ENCODE data around the gene N4BP2L2.
A peak's percentile ranks its signal among the peaks of the same experiment; 100 is the strongest.

N4BP2L2 gene

DNA sequence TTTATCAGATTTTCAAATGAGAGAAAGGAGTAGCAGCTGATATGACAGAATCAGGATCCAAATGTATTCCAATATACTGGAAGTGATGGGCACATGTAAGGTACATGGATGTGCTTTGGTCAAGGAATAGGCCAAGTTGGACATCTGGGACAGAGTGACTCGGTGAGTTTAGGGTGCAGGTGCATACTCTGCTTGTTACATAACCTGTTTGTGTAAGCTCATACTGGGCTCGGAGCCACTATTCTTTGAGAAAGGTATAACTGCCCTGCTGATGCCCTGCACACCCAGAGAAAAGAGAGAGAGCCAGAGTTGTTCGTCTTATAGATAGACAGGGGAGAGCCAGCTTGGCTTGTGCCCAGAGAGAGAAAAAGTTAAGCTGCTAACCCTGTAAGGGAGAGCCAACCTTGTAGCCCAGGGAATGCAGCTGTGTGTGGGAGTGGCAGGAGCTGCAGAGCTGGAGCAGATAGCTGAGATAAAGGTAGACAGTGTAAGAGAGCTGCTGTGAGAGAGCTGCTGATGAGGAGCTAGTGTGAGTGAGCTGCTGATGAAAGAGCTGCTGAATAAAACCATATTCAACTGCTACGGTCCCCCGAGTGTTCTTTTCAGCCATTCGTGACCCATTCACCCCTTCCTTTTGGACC, 70.0 kb downstream of the N4BP2L2 start:
- no peak for DNase-seq (ENCODE audit: low read depth)

GRCh38 chr13:32456591-32456990, 82.0 kb downstream of the N4BP2L2 start:
- no peak for DNase-seq (ENCODE audit: low read depth)

- no peak for DNase-seq (ENCODE audit: low read depth)
Measured at GRCh38 chr13:32455594-32455903, 83.0 kb downstream of the N4BP2L2 start.

- DNase-seq (ENCODE audit: low read depth): no peak
Measured at GRCh38 chr13:32454886-32455593, 83.6 kb downstream of the N4BP2L2 start.

- DNase-seq (ENCODE audit: low read depth): no peak
Measured at GRCh38 chr13:32453981-32454380, 84.6 kb downstream of the N4BP2L2 start.

- DNase-seq (ENCODE audit: low read depth): no peak
Measured at GRCh38 chr13:32448972-32449371, 89.6 kb downstream of the N4BP2L2 start.

DNA sequence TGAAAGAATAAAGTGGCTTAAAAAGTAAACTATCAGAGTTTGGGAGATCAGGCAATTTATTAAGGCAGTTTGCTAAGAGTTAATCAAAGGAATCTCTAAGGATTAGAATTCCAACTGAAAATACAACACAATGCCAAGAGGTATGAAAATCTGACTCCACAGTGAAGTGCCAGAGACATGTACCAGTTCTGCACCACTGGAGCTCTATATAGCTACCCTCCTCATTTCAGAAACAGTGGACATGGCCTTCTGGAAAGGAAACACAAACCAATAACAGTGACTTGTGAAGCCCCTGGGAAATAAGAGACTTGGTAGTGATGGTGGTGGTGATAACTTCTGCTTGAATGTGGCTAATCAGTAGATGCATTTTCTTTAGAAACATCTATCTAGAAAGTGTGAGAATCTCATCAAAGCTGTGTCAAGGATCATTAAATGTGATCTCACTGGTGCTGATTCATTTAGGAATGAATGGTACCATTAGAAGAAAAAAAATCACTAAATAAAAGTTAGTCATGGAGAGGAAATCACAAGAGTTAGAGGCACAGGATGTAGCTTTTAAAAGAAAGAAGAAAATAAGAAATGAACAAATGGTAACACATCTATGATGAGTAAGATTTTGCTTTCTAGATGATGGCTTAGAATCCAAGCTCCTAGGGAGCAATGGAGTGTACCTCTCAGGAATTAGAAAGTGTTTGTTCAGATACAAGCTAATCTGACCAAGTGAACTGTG, 90.5 kb downstream of the N4BP2L2 start:
- DNase-seq (ENCODE audit: low read depth): no peak

DNA sequence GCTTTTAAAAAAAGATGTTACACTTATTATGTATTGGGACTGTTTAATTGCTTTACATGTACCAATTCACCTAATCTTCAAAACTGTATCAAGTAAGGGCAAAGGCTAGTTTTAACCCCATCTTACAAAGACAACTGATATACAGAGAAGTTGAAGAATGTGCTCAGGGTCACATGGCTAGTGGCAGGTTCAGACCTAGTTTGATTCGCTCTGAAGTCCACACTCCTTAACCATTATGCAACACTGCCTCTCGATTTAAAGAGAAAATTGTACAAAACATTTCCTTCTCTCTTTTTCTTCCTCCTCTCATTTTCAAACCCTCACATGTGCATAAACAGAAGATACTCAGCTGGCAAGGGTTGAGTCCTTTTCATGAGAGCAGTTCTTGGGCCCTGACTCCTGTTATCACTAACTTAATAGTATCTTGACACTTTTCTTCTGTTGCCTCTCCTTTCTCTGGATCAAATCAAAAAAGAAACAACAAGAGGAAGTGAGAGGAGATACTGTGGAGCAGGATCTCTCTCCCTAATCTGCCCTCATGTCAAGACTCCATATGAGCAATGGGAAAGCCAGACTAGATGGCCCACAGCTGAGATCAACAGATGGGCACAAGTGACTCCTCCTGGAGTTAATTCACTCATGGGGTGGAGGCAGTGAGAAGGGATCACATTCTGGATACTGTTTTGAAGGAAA, 91.7 kb downstream of the N4BP2L2 start:
- DNase-seq (ENCODE audit: low read depth): no peak

DNA sequence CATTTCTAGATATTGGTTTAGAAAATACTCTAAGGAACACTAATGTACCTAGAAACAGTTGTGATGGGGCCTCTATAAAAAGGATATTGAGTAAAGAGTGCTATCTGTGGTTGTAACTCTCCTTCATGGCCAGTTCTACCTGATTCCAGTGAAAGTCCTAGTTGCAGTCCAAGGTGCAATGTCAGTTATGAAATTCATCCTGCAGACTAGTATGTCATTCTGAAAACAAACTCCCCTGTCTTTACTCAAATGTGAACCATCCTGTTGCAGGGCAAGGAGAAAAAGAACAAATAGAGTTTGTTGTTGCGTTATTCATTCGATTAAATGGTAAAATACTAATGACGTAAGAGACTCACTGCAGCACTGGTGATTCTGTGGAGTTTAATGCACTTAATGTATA, 92.4 kb downstream of the N4BP2L2 start:
- no peak for DNase-seq (ENCODE audit: low read depth)

GRCh38 chr13:32445461-32445860, 93.1 kb downstream of the N4BP2L2 start:
- no peak for DNase-seq (ENCODE audit: low read depth)

DNA sequence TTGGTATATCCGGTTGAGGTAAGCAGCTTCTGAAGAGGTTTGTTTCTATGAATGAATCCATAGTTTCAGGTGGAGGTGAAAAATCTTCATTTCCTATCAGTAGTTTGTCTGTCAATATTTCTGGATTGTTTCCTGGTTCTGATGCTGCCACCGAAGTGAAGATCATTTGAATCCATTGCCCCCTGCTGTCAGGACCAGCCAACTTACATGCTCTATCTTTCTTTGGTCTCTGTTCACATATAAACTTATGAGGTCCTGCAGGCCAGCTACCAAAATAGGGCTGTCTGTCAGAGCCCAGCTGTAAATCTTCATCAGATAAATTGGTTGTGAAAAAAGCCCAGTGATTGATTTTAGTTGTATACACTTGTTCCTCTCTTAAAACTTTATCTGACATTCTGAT, 95.5 kb downstream of the N4BP2L2 start:
- DNase-seq (ENCODE audit: low read depth): no peak

- no peak for DNase-seq (ENCODE audit: low read depth)
Measured at GRCh38 chr13:32438871-32439270, 99.7 kb downstream of the N4BP2L2 start.

DNA sequence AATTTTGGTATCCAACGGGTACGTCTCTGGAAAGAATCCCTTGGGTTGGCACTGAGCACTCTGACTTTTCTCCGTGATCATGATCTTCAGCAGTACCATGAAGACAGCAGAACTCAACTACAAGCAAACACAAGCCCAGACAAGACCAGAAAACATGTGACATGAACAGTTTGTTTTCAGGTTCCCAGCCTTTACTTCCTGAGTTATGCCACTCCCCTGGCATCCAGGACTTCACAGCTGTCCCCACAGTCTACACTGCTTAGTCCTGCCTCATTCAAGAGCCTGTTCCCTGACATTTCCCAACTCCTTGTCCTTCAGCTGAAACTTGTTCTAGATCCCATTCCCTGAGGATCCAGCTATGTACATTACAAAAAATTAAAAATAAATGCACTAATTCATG, 105.7 kb downstream of the N4BP2L2 start:
- DNase-seq (ENCODE audit: low read depth): no peak

- no peak for DNase-seq (ENCODE audit: low read depth)
Measured at GRCh38 chr13:32431361-32431760, 107.2 kb downstream of the N4BP2L2 start.

GRCh38 chr13:32430018-32430747, 108.4 kb downstream of the N4BP2L2 start:
- DNase-seq (ENCODE audit: low read depth): no peak

DNA sequence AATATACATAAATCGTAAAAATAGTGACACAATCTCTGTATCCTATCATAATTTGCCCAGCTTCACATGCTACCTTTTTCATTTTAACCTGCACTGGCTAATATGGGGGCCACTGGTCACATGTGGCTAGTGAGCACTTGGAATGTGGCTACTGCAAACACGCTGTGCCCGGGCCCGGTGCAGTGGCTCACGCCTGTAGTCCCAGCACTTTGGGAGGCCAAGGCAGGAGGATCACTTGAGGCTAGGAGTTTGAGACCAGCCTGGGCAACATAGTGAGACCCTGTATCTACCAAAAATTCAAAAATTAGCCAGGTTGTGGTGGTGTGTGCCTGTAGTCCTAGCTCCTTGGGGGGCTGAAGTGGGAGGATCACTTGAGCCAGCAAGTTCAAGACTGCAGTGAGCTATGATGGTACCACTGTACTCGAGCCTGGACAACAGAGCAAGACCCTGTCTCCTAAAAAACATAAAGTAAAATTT, 109.1 kb downstream of the N4BP2L2 start:
- DNase-seq (ENCODE audit: low read depth): no peak

- DNase-seq (ENCODE audit: low read depth): no peak
Measured at GRCh38 chr13:32428581-32429432, 109.8 kb downstream of the N4BP2L2 start.

GRCh38 chr13:32427852-32428580, 110.6 kb downstream of the N4BP2L2 start, which contains the start of gene N4BP2L1:
N4BP2L1 (minus strand) TSS chr13:32428130; CDS start chr13:32428082, 48 bp downstream.
- peak; percentile 72 for DNase-seq (ENCODE audit: low read depth)

- DNase-seq (ENCODE audit: low read depth): peak; percentile 26
Measured at GRCh38 chr13:32426990-32427851, 111.4 kb downstream of the N4BP2L2 start.

Data from activated gamma-delta T cell treated with anti-CD3 and anti-CD28 coated beads, Interleukin-2, amount 50 U/mL, for 16 hours (primary cell).